OCI-LY3 (cell line): ENCODE data around the gene NAV2.

Source experiments
- H2AFZ ChIP-seq: fragments of 200-600, 300-600 bp; shearing (Covaris generic); 2 replicates; pipeline ENCODE4 v1.6.0; 2014; ENCODE audit warnings: antibody characterized with exemption, low read depth, low read length
- H3K27ac ChIP-seq: fragments of 200-600, 300-600 bp; sonication (generic); 2 replicates; pipeline ENCODE4 v1.5.1; 2014; ENCODE audit warnings: mild to moderate bottlenecking, low read length, moderate library complexity, mixed read lengths
- H3K27me3 ChIP-seq: fragments of 200-600, 300-600 bp; sonication (generic); 2 replicates; pipeline ENCODE4 v1.6.1; 2014; ENCODE audit warnings: low read depth, low read length, mixed read lengths
- H3K36me3 ChIP-seq: fragments of 200-600, 300-600 bp; sonication (generic); replicated peaks from 2 replicates; pipeline ENCODE3; 2014; ENCODE audit warnings: low read depth, low read length, mixed read lengths
- H3K4me1 ChIP-seq: fragments of 300-600, 200-600 bp; sonication (generic); 2 replicates; pipeline ENCODE4 v1.6.1; 2014; ENCODE audit warnings: low read length, mixed read lengths
- H3K4me2 ChIP-seq: fragments of 200-600, 300-600 bp; sonication (generic); 2 replicates; pipeline ENCODE4 v1.6.1; 2014; ENCODE audit warnings: low read length, mixed read lengths
- H3K4me3 ChIP-seq: fragments of 300-600, 200-600 bp; sonication (generic); 2 replicates; pipeline ENCODE4 v1.5.1; 2014; ENCODE audit warnings: antibody characterized with exemption, mild to moderate bottlenecking, low read length, moderate library complexity
- H3K79me2 ChIP-seq: fragments of 300-600, 200-600 bp; shearing (Covaris generic); 2 replicates; pipeline ENCODE4 v1.6.1; 2014; ENCODE audit warnings: mild to moderate bottlenecking, low read length, mixed read lengths
- H3K9ac ChIP-seq: fragments of 300-600, 200-600 bp; shearing (Covaris generic); 2 replicates; pipeline ENCODE4 v1.6.0; 2014; ENCODE audit warnings: mild to moderate bottlenecking, low read length, moderate library complexity
- H3K9me3 ChIP-seq: fragments of 200-600, 300-600 bp; shearing (Covaris generic); 2 replicates; pipeline ENCODE4 v1.6.1; 2014; ENCODE audit warnings: low read length, mixed read lengths; ENCODE audit not compliant: insufficient read depth
- H4K20me1 ChIP-seq: fragments of 200-600, 300-600 bp; sonication (generic); 2 replicates; pipeline ENCODE4 v1.6.1; 2016; ENCODE audit warnings: low read length, mixed read lengths; ENCODE audit not compliant: insufficient read depth
- CTCF ChIP-seq: fragments of 200-600, 300-600 bp; sonication (generic); IDR thresholded peaks from 2 replicates; pipeline ENCODE4 v1.5.1; 2014; ENCODE audit warnings: antibody characterized with exemption, low read length, low read depth
- EZH2phosphoT487 ChIP-seq: fragments of 200-600 bp; shearing (Covaris generic); IDR thresholded peaks from 2 replicates; pipeline ENCODE4 v1.6.1; 2018; ENCODE audit warnings: antibody characterized with exemption, mixed run types, low read depth

NAV2 gene

GRCh38 chr11:19946681-19947080 is 234.0 kb downstream of the NAV2 start:
- Histone ChIP-seq H3K4me3 (no peak overlapping the region), H3K9ac (no peak overlapping the region), H3K4me2 (no peak overlapping the region), H3K27ac (no peak overlapping the region), H2AFZ (no peak overlapping the region), H4K20me1 (no peaks in the 10 kb centered on the region), H3K79me2 (no peaks in the 10 kb centered on the region), H3K36me3 (no peaks in the 10 kb centered on the region), H3K9me3 (no peaks in the 10 kb centered on the region), H3K4me1 (peaks cover 10% of the 10 kb centered on the region), H3K27me3 (peaks cover 40% of the 10 kb centered on the region)
- TF ChIP-seq EZH2phosphoT487 (no peak), CTCF (no peak)

GRCh38 chr11:19947537-19948114 is 235.0 kb downstream of the NAV2 start:
- no peak overlapping the region for H3K4me3 ChIP-seq
- no peaks in the 10 kb centered on the region for H3K36me3 ChIP-seq
- TF ChIP-seq CTCF (no peak), EZH2phosphoT487 (no peak)
- H3K27me3 ChIP-seq, result peaks cover 30% of the 10 kb centered on the region
- no peak overlapping the region for H3K9ac ChIP-seq
- no peaks in the 10 kb centered on the region for H3K79me2 ChIP-seq
- no peaks in the 10 kb centered on the region for H4K20me1 ChIP-seq
- H2AFZ ChIP-seq, result no peak overlapping the region
- H3K27ac ChIP-seq, result no peak overlapping the region
- no peak overlapping the region for H3K4me2 ChIP-seq
- peaks cover 19% of the 10 kb centered on the region for H3K4me1 ChIP-seq
- no peaks in the 10 kb centered on the region for H3K9me3 ChIP-seq

GRCh38 chr11:19949606-19950005 is 237.0 kb downstream of the NAV2 start:
- Histone ChIP-seq H3K9ac (no peak overlapping the region), H3K27ac (no peak overlapping the region), H3K4me3 (no peak overlapping the region), H3K4me1 (peaks cover 38% of the 10 kb centered on the region), H3K36me3 (no peaks in the 10 kb centered on the region), H3K27me3 (peaks cover 27% of the 10 kb centered on the region), H3K4me2 (no peak overlapping the region), H3K79me2 (no peaks in the 10 kb centered on the region), H4K20me1 (no peaks in the 10 kb centered on the region), H3K9me3 (no peaks in the 10 kb centered on the region), H2AFZ (no peak overlapping the region)
- no peak for TF ChIP-seq CTCF
- TF ChIP-seq EZH2phosphoT487, result no peak

- Histone ChIP-seq H4K20me1 (no peaks in the 10 kb centered on the region), H3K79me2 (no peaks in the 10 kb centered on the region), H2AFZ (peak overlapping the region; percentile 65; the same call in 1 of the 2 replicates), H3K27ac (peak overlapping the region; percentile 75), H3K4me3 (peak overlapping the region; percentile 74), H3K27me3 (peaks cover 16% of the 10 kb centered on the region), H3K36me3 (no peaks in the 10 kb centered on the region), H3K4me1 (peaks cover 38% of the 10 kb centered on the region), H3K4me2 (peak overlapping the region; percentile 87), H3K9me3 (no peaks in the 10 kb centered on the region), H3K9ac (peak overlapping the region; percentile 49)
- TF ChIP-seq CTCF (peak; percentile 90), EZH2phosphoT487 (no peak)
Measured at GRCh38 chr11:19951558-19952115, 239.0 kb downstream of the NAV2 start.
